SK-N-SH (cell line): ENCODE results near the gene FREY1. TPM values are rescaled to one million over a fixed set of nuclear protein-coding genes. Genes with fewer than 3 reads are reported as not detected.
A peak's percentile ranks its signal among the peaks of the same experiment; 100 is the strongest.

Experiments used
- CTCF ChIA-PET: fragments of 300-600, 350-600 bp; formaldehyde crosslinking; extraction: SDS; loops from one replicate; lab custom pipeline; 2021; lab: Yijun Ruan, JAX
- POLR2A ChIA-PET: fragments of 350-600 bp; sonication (Branson Sonifier 250); formaldehyde crosslinking; extraction: SDS; loops from one replicate; lab custom pipeline; 2020; ENCODE audit warnings: antibody characterized with exemption, inconsistent platforms; lab: Yijun Ruan, JAX
- DNase-seq: peaks from one replicate; pipeline ENCODE4 v3.0.0; 2012
- H2AFZ ChIP-seq: fragments of 200-600 bp; sonication (generic); 2 replicates; pipeline ENCODE4 v1.8.1; 2016; ENCODE audit warnings: antibody characterized with exemption, mild to moderate bottlenecking, low read depth
- H3F3A ChIP-seq: fragments of 200-600 bp; sonication (generic); replicated peaks from 2 replicates; pipeline ENCODE3; 2016; ENCODE audit warnings: antibody characterized with exemption, mild to moderate bottlenecking; ENCODE audit not compliant: insufficient read depth
- H3K27ac ChIP-seq, 2 experiments: fragments of 200-500 bp in 1 of 2; fragments of 200-600 bp in 1 of 2; sonication (Bioruptor generic) in 1 of 2; sonication (generic), shearing (Covaris generic) in 1 of 2; 2 replicates each; pipeline versions ENCODE4 v1.5.1 to v1.6.1; 2014 to 2016; ENCODE audit warnings: low read depth in 2 of 2, inconsistent platforms in 1 of 2, low read length in 1 of 2, mild to moderate bottlenecking in 1 of 2, mixed read lengths in 1 of 2
- H3K27me3 ChIP-seq: fragments of 200-600 bp; sonication (generic), shearing (Covaris generic); 2 replicates; pipeline ENCODE4 v1.6.1; 2016; ENCODE audit warnings: mixed run types; ENCODE audit not compliant: insufficient read depth
- H3K36me3 ChIP-seq, 2 experiments: fragments of 200-500 bp in 1 of 2; fragments of 200-600 bp in 1 of 2; sonication (Bioruptor generic) in 1 of 2; sonication (generic) in 1 of 2; replicated peaks in 1 of 2; 2 replicates each; pipeline versions ENCODE3 to v1.5.1; 2014 to 2016; ENCODE audit warnings: low read length in 1 of 2, mild to moderate bottlenecking in 1 of 2; ENCODE audit not compliant: insufficient read depth in 2 of 2, control insufficient read depth in 1 of 2
- H3K4me1 ChIP-seq, 2 experiments: fragments of 200-500 bp in 1 of 2; fragments of 200-600 bp in 1 of 2; sonication (Bioruptor generic) in 1 of 2; sonication (generic), shearing (Covaris generic) in 1 of 2; 2 replicates each; pipeline versions ENCODE4 v1.5.1 to v1.6.1; 2014 to 2016; ENCODE audit warnings: low read depth in 1 of 2, low read length in 1 of 2, mixed run types in 1 of 2; ENCODE audit not compliant: insufficient read depth in 2 of 2, control insufficient read depth in 1 of 2
- H3K4me2 ChIP-seq: fragments of 200-600 bp; sonication (generic), shearing (Covaris generic); 2 replicates; pipeline ENCODE4 v1.6.1; 2017; ENCODE audit warnings: mixed run types
- H3K4me3 ChIP-seq, 2 experiments: fragments of 200-500 bp in 1 of 2; fragments of 200-600 bp in 1 of 2; sonication (Bioruptor generic) in 1 of 2; sonication (generic), shearing (Covaris generic) in 1 of 2; 2 replicates each; pipeline versions ENCODE4 v1.5.1 to v1.8.1; 2014 to 2016; ENCODE audit warnings: low read depth in 2 of 2, inconsistent platforms in 1 of 2, low read length in 1 of 2, mild to moderate bottlenecking in 1 of 2, mixed read lengths in 1 of 2, moderate library complexity in 1 of 2
- H3K79me2 ChIP-seq: fragments of 200-600 bp; sonication (generic); 2 replicates; pipeline ENCODE4 v1.8.1; 2017; ENCODE audit warnings: mild to moderate bottlenecking; ENCODE audit not compliant: insufficient read depth
- H3K9ac ChIP-seq: fragments of 200-600 bp; sonication (generic); 2 replicates; pipeline ENCODE4 v1.6.1; 2017; ENCODE audit warnings: mixed run types
- H3K9me2 ChIP-seq: fragments of 200-600 bp; sonication (generic); 2 replicates; pipeline ENCODE4 v1.6.1; 2017; ENCODE audit warnings: mixed run types
- H3K9me3 ChIP-seq: fragments of 200-600 bp; sonication (generic); 2 replicates; pipeline ENCODE4 v1.6.1; 2017; ENCODE audit warnings: mixed run types, mild to moderate bottlenecking, moderate library complexity
- H4K20me1 ChIP-seq: fragments of 200-600 bp; sonication (generic); 2 replicates; pipeline ENCODE4 v1.6.1; 2017; ENCODE audit warnings: mild to moderate bottlenecking, mixed run types; ENCODE audit not compliant: insufficient read depth
- CHD2 ChIP-seq: fragments of 150-350 bp; IDR thresholded peaks from 2 replicates; pipeline ENCODE4 v1.6.1; 2018; ENCODE audit warnings: low read length; ENCODE audit not compliant: partially characterized antibody
- ELF1 ChIP-seq: IDR thresholded peaks from 2 replicates; pipeline ENCODE4 v1.4.0; 2012
- EP300 ChIP-seq, 2 experiments: IDR thresholded peaks; 2 replicates each; pipeline versions ENCODE4 v1.4.0 to v1.6.1; 2012; ENCODE audit warnings: borderline replicate concordance in 1 of 2, low read depth in 1 of 2, low read length in 1 of 2
- EZH2phosphoT487 ChIP-seq: fragments of 200-600 bp; sonication (generic); IDR thresholded peaks from 2 replicates; pipeline ENCODE4 v1.6.1; 2017; ENCODE audit warnings: low read depth, mixed run types, mild to moderate bottlenecking, antibody characterized with exemption, moderate library complexity, borderline replicate concordance
- FOSL2 ChIP-seq: IDR thresholded peaks from 2 replicates; pipeline ENCODE4 v1.4.0; 2012; ENCODE audit warnings: low read depth, mild to moderate bottlenecking, moderate library complexity, borderline replicate concordance
- FOXJ3 ChIP-seq: sonication (generic); formaldehyde crosslinking; IDR thresholded peaks from 2 replicates; pipeline ENCODE4 v1.5.1; 2020; ENCODE audit warnings: mild to moderate bottlenecking, missing genetic modification reagents
- FOXM1 ChIP-seq: IDR thresholded peaks from 2 replicates; pipeline ENCODE4 v1.4.0; 2012; ENCODE audit warnings: low read depth, mild to moderate bottlenecking
- GABPA ChIP-seq: IDR thresholded peaks from 2 replicates; pipeline ENCODE4 v1.4.0; 2012; ENCODE audit warnings: low read depth, mild to moderate bottlenecking
- JUND ChIP-seq: IDR thresholded peaks from 2 replicates; pipeline ENCODE4 v1.4.0; 2012
- MEF2A ChIP-seq: IDR thresholded peaks from 2 replicates; pipeline ENCODE4 v1.4.0; 2012; ENCODE audit warnings: low read depth, borderline replicate concordance
- NRF1 ChIP-seq: IDR thresholded peaks from 2 replicates; pipeline ENCODE4 v1.6.1; 2012; ENCODE audit warnings: low read depth, mild to moderate bottlenecking, low read length
- POLR2AphosphoS5 ChIP-seq: IDR thresholded peaks from 2 replicates; pipeline ENCODE4 v1.6.1; 2012; ENCODE audit warnings: low read depth, low read length
- RAD21 ChIP-seq: IDR thresholded peaks from 2 replicates; pipeline ENCODE4 v1.6.1; 2012; ENCODE audit warnings: mild to moderate bottlenecking, low read length
- RCOR1 ChIP-seq: fragments of 150-350 bp; IDR thresholded peaks from 2 replicates; pipeline ENCODE4 v1.6.1; 2017; ENCODE audit warnings: antibody characterized with exemption, low read length
- REST ChIP-seq: IDR thresholded peaks from 2 replicates; pipeline ENCODE4 v1.6.1; 2012; ENCODE audit warnings: mild to moderate bottlenecking, low read depth, low read length, moderate library complexity
- RFX5 ChIP-seq: IDR thresholded peaks from 2 replicates; pipeline ENCODE4 v1.6.1; 2012; ENCODE audit warnings: mild to moderate bottlenecking, improper control_type of control experiment, low read length
- RXRA ChIP-seq: IDR thresholded peaks from 2 replicates; pipeline ENCODE4 v1.4.0; 2012; ENCODE audit warnings: low read depth, mild to moderate bottlenecking, borderline replicate concordance
- SMC3 ChIP-seq: IDR thresholded peaks from 2 replicates; pipeline ENCODE4 v1.6.1; 2012; ENCODE audit warnings: low read depth, low read length, improper control_type of control experiment
- TAF1 ChIP-seq: IDR thresholded peaks from 2 replicates; pipeline ENCODE4 v1.6.1; 2012; ENCODE audit warnings: low read depth, mild to moderate bottlenecking, low read length, moderate library complexity, borderline replicate concordance
- TCF12 ChIP-seq: IDR thresholded peaks from 2 replicates; pipeline ENCODE4 v1.4.0; 2012
- YY1 ChIP-seq: IDR thresholded peaks from 2 replicates; pipeline ENCODE4 v1.4.0; 2012; ENCODE audit warnings: low read depth, mild to moderate bottlenecking
- WGBS: methylation state at CpG from one replicate; pipeline ENCODE4 v1.1.6; 2017; ENCODE audit warnings: low lambda C conversion rate; 5-methylcytosine and 5-hydroxymethylcytosine counted together
- polyA plus RNA-seq, 3 experiments: library from polyadenylated mRNA; depleted of rRNA; stranded (reverse); fragments of >200 nt; gene quantifications; 2 replicates each; pipeline ENCODE4 v1.2.3, GENCODE V29; 2012

Gene FREY1
- polyA plus RNA-seq, 1 of the 3 experiments (the other 2 are of a cell fraction): 0.30 TPM

- Histone ChIP-seq H3K36me3 (no peaks in the 10 kb centered on the region), H4K20me1 (no peaks in the 10 kb centered on the region), H3K9ac (no peak overlapping the region), H3K9me2 (no peaks in the 10 kb centered on the region), H3F3A (peaks cover 4% of the 10 kb centered on the region), H3K79me2 (peaks cover 8% of the 10 kb centered on the region), H3K4me3 (peak overlapping the region in 1 of 2 experiments; percentile 45; a peak in 2 of 4 replicates), H2AFZ (no peak overlapping the region), H3K27ac (no peak overlapping the region), H3K9me3 (no peaks in the 10 kb centered on the region), H3K4me2 (peak overlapping the region; percentile 50; the same call in 1 of the 2 replicates), H3K4me1 (peaks cover 2 to 9% of the 10 kb centered on the region in 2 experiments; a peak in 3 of 4 replicates), H3K27me3 (no peaks in the 10 kb centered on the region)
- ChIA-PET CTCF (interaction anchor here (6.2 kb wide), 1 partner anchor 49 kb away, joined by 35 read pairs; no protein-coding TSS in a partner anchor), POLR2A (no interaction called here)
- no peak for TF ChIP-seq FOXJ3 (CRISPR knock-in tag)
- TF ChIP-seq POLR2AphosphoS5: no peak
- TF ChIP-seq TAF1: no peak
- TF ChIP-seq YY1: no peak
- no peak for TF ChIP-seq JUND
- TF ChIP-seq ELF1: no peak
- no peak for TF ChIP-seq MEF2A
- TF ChIP-seq RFX5: no peak
- no peak for TF ChIP-seq NRF1
- TF ChIP-seq GABPA: no peak
- TF ChIP-seq FOXM1: no peak
- TF ChIP-seq TCF12: no peak
- TF ChIP-seq FOSL2: no peak
- TF ChIP-seq SMC3: no peak
- no peak for TF ChIP-seq EZH2phosphoT487
- TF ChIP-seq RXRA: no peak
- no peak for TF ChIP-seq CHD2
- WGBS: 89% methylated on average over 21 of the region's 54 CpGs
- DNase-seq: peak; percentile 60
Measured at GRCh38 chr11:45921561-45922424, 14.7 kb upstream of the FREY1 start.

- no peak overlapping the region for H2AFZ ChIP-seq
- H3K4me1 ChIP-seq: peaks cover 7 to 17% of the 10 kb centered on the region in 2 experiments; a peak in 3 of 4 replicates
- no peaks in the 10 kb centered on the region for H3K9me3 ChIP-seq
- peaks cover 0 to 2% of the 10 kb centered on the region in 2 experiments for H3K36me3 ChIP-seq
- WGBS: 84% methylated on average over 3 of the region's 6 CpGs
- no peak overlapping the region for H3K4me3 ChIP-seq
- no peaks in the 10 kb centered on the region for H3K27me3 ChIP-seq
- H4K20me1 ChIP-seq: no peaks in the 10 kb centered on the region
- peaks cover 4% of the 10 kb centered on the region for H3F3A ChIP-seq
- no peaks in the 10 kb centered on the region for H3K9me2 ChIP-seq
- CTCF ChIA-PET: interaction anchor here (6.2 kb wide), 1 partner anchor 48 kb away, joined by 35 read pairs; no protein-coding TSS in a partner anchor
- peak; percentile 6 for DNase-seq
- no peak overlapping the region for H3K4me2 ChIP-seq
- POLR2A ChIA-PET: no interaction called here
- H3K79me2 ChIP-seq: peaks cover 18% of the 10 kb centered on the region
- H3K9ac ChIP-seq: no peak overlapping the region
- no peak overlapping the region for H3K27ac ChIP-seq
- TF ChIP-seq RXRA: no peak
- no peak for TF ChIP-seq EP300 (IDR thresholded peaks at IDR 0.05; ENCODE audit: borderline replicate concordance in 1 of 2, low read depth in 1 of 2, low read length in 1 of 2)
- no peak for TF ChIP-seq REST
- no peak for TF ChIP-seq RAD21
- TF ChIP-seq SMC3: no peak
- TF ChIP-seq RCOR1: no peak
- TF ChIP-seq TAF1: no peak
- no peak for TF ChIP-seq NRF1
Measured at GRCh38 chr11:45920531-45921477, 13.7 kb upstream of the FREY1 start.
